ENCODE data around the gene PPFIBP1. TPM values are rescaled to one million over a fixed set of nuclear protein-coding genes. Genes with fewer than 3 reads are reported as not detected.
A peak's percentile ranks its signal among the peaks of the same experiment; 100 is the strongest.

PPFIBP1 gene
- total and polyA plus RNA-seq, 10 donors: 3.7 to 182 (median 92.4) TPM

GRCh38 chr12:27608890-27609289 lies 84.9 kb downstream of the PPFIBP1 start:
- Histone ChIP-seq H3K27ac (no peak overlapping the region), H3K4me1 (peaks cover 0 to 19% (median 10%) of the 10 kb centered on the region in 6 donors), H3K4me3 (no peak overlapping the region), H3K9me3 (peaks cover 0 to 6% (median 0%) of the 10 kb centered on the region in 8 donors), H3K36me3 (no peaks in the 10 kb centered on the region), H3K27me3 (replicated peaks in 1 of 7) (no peaks in the 10 kb centered on the region)
- 77 to 94% (median 88%) methylated on average over 8 of the region's 8 CpGs for WGBS, 5 donors
- DNase-seq: no peak
- TF ChIP-seq CTCF (IDR thresholded peaks at IDR 0.05 in 8 of 11, conservative IDR thresholded peaks at IDR 0.05 in 3 of 11): no peak
- TF ChIP-seq POLR2A (IDR thresholded peaks at IDR 0.05): no peak
- TF ChIP-seq POLR2AphosphoS5 (IDR thresholded peaks at IDR 0.05): no peak
- intact Hi-C loops (cut with DNase I; ENCODE audit: low total_unique reads): no loop called here

- Histone ChIP-seq H3K9me3 (no peaks in the 10 kb centered on the region), H3K4me3 (no peak overlapping the region), H3K27ac (peak overlapping the region in 1 of 8 donors; percentile 14), H3K4me1 (peaks cover 0 to 19% (median 10%) of the 10 kb centered on the region in 6 donors), H3K36me3 (no peaks in the 10 kb centered on the region), H3K27me3 (replicated peaks in 1 of 7) (no peaks in the 10 kb centered on the region)
- intact Hi-C loops (cut with DNase I; ENCODE audit: low total_unique reads): no loop called here
- TF ChIP-seq POLR2A (IDR thresholded peaks at IDR 0.05) (no peak), POLR2AphosphoS5 (IDR thresholded peaks at IDR 0.05) (no peak), CTCF (IDR thresholded peaks at IDR 0.05 in 8 of 11, conservative IDR thresholded peaks at IDR 0.05 in 3 of 11) (no peak)
- no peak for DNase-seq
- WGBS, 5 donors: 78 to 89% (median 84%) methylated on average over 2 of the region's 2 CpGs
Observed at GRCh38 chr12:27610374-27610773, 86.4 kb downstream of the PPFIBP1 start.

GRCh38 chr12:27614386-27614785 lies 90.4 kb downstream of the PPFIBP1 start:
- no peak for TF ChIP-seq POLR2A (IDR thresholded peaks at IDR 0.05)
- TF ChIP-seq CTCF (IDR thresholded peaks at IDR 0.05 in 8 of 11, conservative IDR thresholded peaks at IDR 0.05 in 3 of 11): no peak
- no peak for TF ChIP-seq POLR2AphosphoS5 (IDR thresholded peaks at IDR 0.05)
- Histone ChIP-seq H3K4me1 (peaks cover 0 to 24% (median 10%) of the 10 kb centered on the region in 6 donors), H3K27ac (no peak overlapping the region), H3K36me3 (no peaks in the 10 kb centered on the region), H3K9me3 (no peaks in the 10 kb centered on the region), H3K27me3 (replicated peaks in 1 of 7) (no peaks in the 10 kb centered on the region), H3K4me3 (no peak overlapping the region)
- 85 to 92% (median 87%) methylated on average over 3 of the region's 3 CpGs for WGBS, 5 donors
- DNase-seq: no peak
- intact Hi-C loops (cut with DNase I; ENCODE audit: low total_unique reads): no loop called here

- no peaks in the 10 kb centered on the region for H3K36me3 ChIP-seq
- 89 to 94% (median 91%) methylated on average over 3 of the region's 3 CpGs for WGBS, 5 donors
- no peak overlapping the region for H3K4me3 ChIP-seq
- no peak for TF ChIP-seq CTCF (IDR thresholded peaks at IDR 0.05 in 8 of 11, conservative IDR thresholded peaks at IDR 0.05 in 3 of 11)
- no peak for TF ChIP-seq POLR2AphosphoS5 (IDR thresholded peaks at IDR 0.05)
- no peak for TF ChIP-seq POLR2A (IDR thresholded peaks at IDR 0.05)
- peaks cover 0 to 28% (median 10%) of the 10 kb centered on the region in 6 donors for H3K4me1 ChIP-seq
- DNase-seq: no peak
- no peak overlapping the region for H3K27ac ChIP-seq
- no peaks in the 10 kb centered on the region for H3K27me3 ChIP-seq (replicated peaks in 1 of 7)
- H3K9me3 ChIP-seq: no peaks in the 10 kb centered on the region
- intact Hi-C loops (cut with DNase I; ENCODE audit: low total_unique reads): no loop called here
Observed at GRCh38 chr12:27614866-27615265, 90.9 kb downstream of the PPFIBP1 start.
